Globus pallidus (tissue), 1 donor: ENCODE data around the gene ST8SIA6.
"Not testable (repeated sequence)": the region's sequence is repeated elsewhere in the genome, so short reads cannot be mapped to it uniquely, and the experiment has no call there.

Experiments
- DNase-seq: peaks from one replicate; pipeline ENCODE4 v3.0.0-alpha.2; 2015; ENCODE audit warnings: low spot score

The ST8SIA6 gene

GRCh38 chr10:17426263-17426750, 28.1 kb downstream of the ST8SIA6 start:
- DNase-seq = no peak

GRCh38 chr10:17425584-17426262, 28.7 kb downstream of the ST8SIA6 start:
- DNase-seq = no peak

GRCh38 chr10:17423632-17424186, 30.7 kb downstream of the ST8SIA6 start:
- DNase-seq = no peak

- DNase-seq = no peak
Measured at GRCh38 chr10:17422931-17423330, 31.5 kb downstream of the ST8SIA6 start.

GRCh38 chr10:17418249-17418648, 36.1 kb downstream of the ST8SIA6 start:
- no peak for DNase-seq

- no peak for DNase-seq
Measured at GRCh38 chr10:17416442-17417211, 37.8 kb downstream of the ST8SIA6 start.

GRCh38 chr10:17415046-17415658, 39.2 kb downstream of the ST8SIA6 start:
- no peak for DNase-seq

- no peak for DNase-seq
Measured at GRCh38 chr10:17414484-17414883, 39.9 kb downstream of the ST8SIA6 start.

- DNase-seq = no peak
Measured at GRCh38 chr10:17413876-17414275, 40.5 kb downstream of the ST8SIA6 start.

- no peak for DNase-seq
Measured at GRCh38 chr10:17412323-17412722, 42.1 kb downstream of the ST8SIA6 start.

GRCh38 chr10:17410907-17411306, 43.5 kb downstream of the ST8SIA6 start:
- DNase-seq = no peak

GRCh38 chr10:17409170-17409733, 45.1 kb downstream of the ST8SIA6 start:
- DNase-seq = no peak

- DNase-seq = no peak
Measured at GRCh38 chr10:17407047-17407446, 47.3 kb downstream of the ST8SIA6 start.

GRCh38 chr10:17406036-17406834, 48.2 kb downstream of the ST8SIA6 start:
- DNase-seq = no peak

- DNase-seq = no peak
Measured at GRCh38 chr10:17403161-17403560, 51.2 kb downstream of the ST8SIA6 start.

GRCh38 chr10:17402040-17402439, 52.4 kb downstream of the ST8SIA6 start:
- DNase-seq = not testable (repeated sequence)

- no peak for DNase-seq
Measured at GRCh38 chr10:17396004-17396403, 58.4 kb downstream of the ST8SIA6 start.

GRCh38 chr10:17394854-17395253, 59.5 kb downstream of the ST8SIA6 start:
- no peak for DNase-seq

- DNase-seq = no peak
Measured at GRCh38 chr10:17387861-17388503, 66.4 kb downstream of the ST8SIA6 start.

- no peak for DNase-seq
Measured at GRCh38 chr10:17386616-17387075, 67.7 kb downstream of the ST8SIA6 start.

GRCh38 chr10:17386021-17386420, 68.4 kb downstream of the ST8SIA6 start:
- DNase-seq = no peak
